ENCODE results near the gene LAMB3.

- no peak for TF ChIP-seq CTCF (IDR thresholded peaks at IDR 0.05)
- no peak for TF ChIP-seq POLR2A (IDR thresholded peaks at IDR 0.05)
Observed at GRCh38 chr1:209614151-209614420, 38.1 kb downstream of the LAMB3 start.

Data from testis (tissue), 2 donors.